HUES48 (cell line): ENCODE measurements around the gene TNS1.

Experiments
- H3K27ac ChIP-seq: one replicate; pipeline ENCODE4 v1.7.0; 2013; ENCODE audit warnings: low read depth, low read length, inconsistent platforms
- H3K27me3 ChIP-seq: 2 replicates; pipeline ENCODE4 v1.6.1; 2013; ENCODE audit warnings: mild to moderate bottlenecking, low read length; ENCODE audit not compliant: control insufficient read depth, insufficient read depth
- H3K36me3 ChIP-seq: 2 replicates; pipeline ENCODE4 v1.6.1; 2013; ENCODE audit warnings: low read length; ENCODE audit not compliant: control insufficient read depth, insufficient read depth
- H3K4me1 ChIP-seq: 2 replicates; pipeline ENCODE4 v1.6.1; 2013; ENCODE audit warnings: mild to moderate bottlenecking, low read length; ENCODE audit not compliant: control insufficient read depth, insufficient read depth
- H3K4me3 ChIP-seq: 2 replicates; pipeline ENCODE4 v1.5.1; 2013; ENCODE audit warnings: mild to moderate bottlenecking, low read depth, low read length
- H3K9ac ChIP-seq: 2 replicates; pipeline ENCODE4 v1.6.1; 2013; ENCODE audit warnings: mild to moderate bottlenecking, low read depth, low read length, moderate library complexity
- H3K9me3 ChIP-seq: 2 replicates; pipeline ENCODE4 v1.6.1; 2013; ENCODE audit warnings: low read length; ENCODE audit not compliant: control insufficient read depth, insufficient read depth

Gene TNS1

DNA sequence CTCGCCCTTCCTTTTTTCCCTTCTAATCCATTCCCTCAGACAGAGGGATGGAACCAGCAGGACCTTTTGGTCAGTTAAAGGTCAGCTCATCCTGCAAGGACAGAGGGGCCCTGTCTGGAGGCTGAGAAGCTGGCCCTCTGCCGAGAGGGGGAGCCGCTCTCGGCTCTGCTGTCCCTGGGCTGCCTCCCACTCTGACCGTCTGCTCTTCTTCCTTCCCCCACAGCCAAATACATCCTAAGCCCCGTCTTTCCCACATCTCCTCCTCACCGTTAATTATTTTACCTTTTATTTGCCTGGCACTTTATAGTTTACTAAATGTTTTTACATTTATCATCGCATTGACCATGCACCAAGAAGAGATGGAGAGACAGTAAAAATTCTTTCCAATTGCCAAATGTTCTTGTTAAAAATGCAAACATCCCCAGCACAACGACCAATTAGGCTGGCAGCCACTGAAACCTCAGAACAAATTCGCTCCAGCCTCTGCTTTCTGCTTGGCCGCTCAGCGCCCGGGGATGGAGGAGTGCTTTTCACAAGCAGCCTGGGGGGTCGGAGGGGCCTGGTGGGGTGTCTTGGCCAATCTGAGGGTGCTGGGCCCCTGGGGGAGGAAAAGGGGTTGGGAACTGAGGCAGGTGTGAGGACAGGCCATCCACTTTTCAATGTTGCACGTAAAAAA is 123.7 kb downstream of the TNS1 start:
- H3K36me3 ChIP-seq, result no peaks in the 10 kb centered on the region
- no peak overlapping the region for H3K27ac ChIP-seq
- H3K9ac ChIP-seq, result no peak overlapping the region

DNA sequence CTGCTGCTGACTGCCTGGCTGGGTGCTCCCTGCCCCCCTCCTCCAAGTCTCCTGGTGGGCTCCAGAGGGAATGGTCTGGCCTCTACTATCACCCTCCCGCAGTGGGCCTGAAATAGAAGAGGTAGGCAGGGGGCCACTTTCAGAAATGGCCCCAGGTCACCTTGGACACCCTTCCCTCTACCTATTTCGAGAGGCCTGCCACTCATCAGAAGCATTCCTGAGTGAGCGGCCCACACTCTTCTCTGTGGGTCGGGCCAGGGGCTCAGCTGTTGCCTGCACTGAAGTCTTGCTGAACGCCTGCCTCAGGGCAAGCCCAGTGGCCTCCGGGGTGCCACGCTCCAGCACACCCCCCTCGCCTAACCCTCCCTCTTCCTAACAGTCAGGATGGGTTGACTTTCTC is 124.9 kb downstream of the TNS1 start:
- H3K27me3 ChIP-seq, result no peaks in the 10 kb centered on the region
- H3K4me3 ChIP-seq, result no peak overlapping the region

More for the DNA sequence above, 123.7 kb downstream of the TNS1 start:
- Histone ChIP-seq H3K9me3 (no peaks in the 10 kb centered on the region), H3K4me3 (no peak overlapping the region), H3K4me1 (no peaks in the 10 kb centered on the region; the same call in 1 of the 2 replicates), H3K27me3 (no peaks in the 10 kb centered on the region)

DNA sequence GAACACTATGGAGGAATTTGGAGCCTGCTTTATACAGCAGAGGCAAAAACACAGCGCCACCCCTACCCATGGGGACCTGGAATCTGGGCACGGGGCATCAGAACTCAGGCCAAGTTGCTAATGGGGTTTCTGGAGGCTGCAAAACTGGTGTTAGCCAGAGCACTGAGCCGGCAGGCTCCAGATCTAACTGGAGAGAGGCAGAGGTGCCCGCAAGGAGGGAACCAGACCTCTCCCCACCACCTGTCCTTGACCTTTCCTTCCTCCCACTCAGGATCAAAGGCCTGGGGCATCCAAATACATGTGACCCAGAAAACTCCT is 126.6 kb downstream of the TNS1 start:
- Histone ChIP-seq H3K36me3 (no peaks in the 10 kb centered on the region), H3K9me3 (no peaks in the 10 kb centered on the region), H3K27me3 (no peaks in the 10 kb centered on the region), H3K9ac (no peak overlapping the region), H3K4me1 (peaks cover 4% of the 10 kb centered on the region; the same call in 1 of the 2 replicates), H3K27ac (no peak overlapping the region), H3K4me3 (no peak overlapping the region)

More for the DNA sequence above, 124.9 kb downstream of the TNS1 start:
- Histone ChIP-seq H3K9ac (no peak overlapping the region), H3K36me3 (no peaks in the 10 kb centered on the region), H3K4me1 (no peaks in the 10 kb centered on the region; the same call in 1 of the 2 replicates), H3K9me3 (no peaks in the 10 kb centered on the region), H3K27ac (no peak overlapping the region)

DNA sequence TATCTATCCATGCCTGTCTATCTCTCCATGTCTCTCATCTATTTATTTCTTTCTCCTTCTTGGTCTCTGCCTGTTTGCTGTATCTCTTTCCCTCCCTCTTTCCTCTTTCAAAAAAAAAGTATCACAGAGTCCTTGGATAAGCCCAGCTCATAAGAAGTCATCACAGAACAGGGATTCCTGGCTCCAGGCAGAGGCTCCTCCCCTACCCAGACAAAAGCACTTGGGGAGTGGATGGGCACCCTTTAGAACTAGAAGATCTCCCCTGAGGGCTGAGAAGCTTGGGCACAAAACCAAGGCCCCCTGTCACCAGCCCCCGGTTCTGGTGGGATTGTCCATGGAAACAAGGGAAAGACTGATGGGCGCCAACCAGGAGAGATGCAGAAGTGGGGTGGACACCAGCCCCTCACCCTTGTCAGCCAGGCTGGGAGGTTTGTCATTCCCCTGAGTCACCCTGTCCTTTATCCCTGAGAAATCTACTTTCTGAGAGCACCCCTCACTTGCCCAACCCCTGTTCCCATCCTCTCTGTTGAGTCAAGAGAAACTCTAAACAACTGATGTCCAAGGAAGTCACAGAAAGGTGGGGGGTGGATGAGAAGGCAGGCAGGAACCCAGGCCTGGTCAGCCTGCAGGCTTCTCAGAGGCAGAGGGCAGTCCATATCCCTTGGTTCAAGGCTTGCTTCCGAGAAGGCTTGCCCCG is 127.1 kb downstream of the TNS1 start:
- no peaks in the 10 kb centered on the region for H3K36me3 ChIP-seq
- no peak overlapping the region for H3K9ac ChIP-seq
- no peak overlapping the region for H3K4me3 ChIP-seq
- H3K27ac ChIP-seq, result no peak overlapping the region
- H3K4me1 ChIP-seq, result peaks cover 4% of the 10 kb centered on the region; the same call in 1 of the 2 replicates
- H3K9me3 ChIP-seq, result no peaks in the 10 kb centered on the region
- no peaks in the 10 kb centered on the region for H3K27me3 ChIP-seq

DNA sequence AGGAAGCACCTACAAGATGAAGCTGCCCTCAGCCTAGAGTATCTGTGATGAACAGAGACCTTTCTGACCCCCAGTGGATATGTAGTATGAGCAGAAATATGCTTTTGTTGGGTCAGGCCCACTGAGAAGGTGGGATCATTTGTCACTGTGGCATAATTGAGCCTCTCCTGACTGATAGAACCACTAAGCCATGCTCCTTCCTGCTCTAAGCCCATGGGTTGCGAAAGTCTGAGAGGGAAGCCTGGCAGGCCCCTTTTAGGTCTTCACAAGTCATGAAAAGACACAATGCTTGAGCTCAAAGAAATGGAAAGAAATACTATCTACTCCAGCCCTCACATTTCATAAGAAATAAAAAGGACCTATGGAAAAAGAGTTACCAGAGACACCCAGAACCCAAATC is 127.7 kb downstream of the TNS1 start:
- no peak overlapping the region for H3K4me3 ChIP-seq
- no peak overlapping the region for H3K9ac ChIP-seq
- H3K27ac ChIP-seq, result no peak overlapping the region
- no peaks in the 10 kb centered on the region for H3K9me3 ChIP-seq
- no peaks in the 10 kb centered on the region for H3K36me3 ChIP-seq
- H3K4me1 ChIP-seq, result 0 out of 2 replicates have a peak, but pooled peaks cover 4% of the 10 kb centered on the region
- no peaks in the 10 kb centered on the region for H3K27me3 ChIP-seq

DNA sequence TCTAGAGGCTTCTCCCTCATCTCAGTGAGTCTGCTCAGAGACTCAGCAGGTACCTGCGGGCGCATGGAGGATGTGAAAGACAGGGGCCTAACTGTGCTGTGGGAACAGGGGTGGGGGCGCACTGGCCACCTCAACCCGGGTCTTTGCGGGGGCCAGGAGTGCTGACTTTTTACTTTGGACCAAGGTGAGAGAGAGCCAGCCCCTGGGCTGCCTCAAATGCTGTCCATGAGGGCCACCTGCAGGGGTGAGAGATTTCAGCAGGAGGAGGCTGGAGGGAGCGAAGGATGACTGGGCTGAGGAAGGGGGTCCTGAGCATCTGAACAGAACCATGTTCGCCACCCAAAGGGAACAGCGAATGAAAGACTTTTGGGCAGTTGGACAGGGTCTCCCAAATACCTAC is 129.4 kb downstream of the TNS1 start:
- 0 out of 2 replicates have a peak, but pooled peaks cover 4% of the 10 kb centered on the region for H3K4me1 ChIP-seq
- no peak overlapping the region for H3K9ac ChIP-seq

DNA sequence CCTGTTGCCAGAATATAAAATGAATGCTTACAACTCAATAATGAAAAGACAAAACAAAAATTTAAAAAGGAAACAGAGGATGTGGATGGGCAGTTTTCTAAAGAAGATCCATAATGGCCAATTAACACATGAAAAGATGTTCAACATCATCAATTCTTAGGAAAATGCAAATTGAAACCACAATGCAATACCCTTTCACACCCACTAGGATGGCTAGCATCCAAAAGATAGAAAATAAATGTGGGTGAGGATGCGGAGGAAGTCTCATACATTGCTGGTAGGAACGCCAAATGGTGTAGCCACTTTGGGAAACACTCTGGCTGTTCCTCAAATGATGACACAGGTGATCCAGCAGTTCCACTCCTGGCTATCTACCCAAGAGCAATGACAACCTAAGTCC is 130.5 kb downstream of the TNS1 start:
- H3K4me1 ChIP-seq, result 0 out of 2 replicates have a peak, but pooled peaks cover 4% of the 10 kb centered on the region
- H3K27me3 ChIP-seq, result no peaks in the 10 kb centered on the region
- no peak overlapping the region for H3K4me3 ChIP-seq
- no peak overlapping the region for H3K27ac ChIP-seq
- no peak overlapping the region for H3K9ac ChIP-seq
- no peaks in the 10 kb centered on the region for H3K36me3 ChIP-seq
- no peaks in the 10 kb centered on the region for H3K9me3 ChIP-seq

More for the DNA sequence above, 129.4 kb downstream of the TNS1 start:
- Histone ChIP-seq H3K27ac (no peak overlapping the region), H3K4me3 (no peak overlapping the region), H3K9me3 (no peaks in the 10 kb centered on the region), H3K27me3 (no peaks in the 10 kb centered on the region), H3K36me3 (no peaks in the 10 kb centered on the region)

DNA sequence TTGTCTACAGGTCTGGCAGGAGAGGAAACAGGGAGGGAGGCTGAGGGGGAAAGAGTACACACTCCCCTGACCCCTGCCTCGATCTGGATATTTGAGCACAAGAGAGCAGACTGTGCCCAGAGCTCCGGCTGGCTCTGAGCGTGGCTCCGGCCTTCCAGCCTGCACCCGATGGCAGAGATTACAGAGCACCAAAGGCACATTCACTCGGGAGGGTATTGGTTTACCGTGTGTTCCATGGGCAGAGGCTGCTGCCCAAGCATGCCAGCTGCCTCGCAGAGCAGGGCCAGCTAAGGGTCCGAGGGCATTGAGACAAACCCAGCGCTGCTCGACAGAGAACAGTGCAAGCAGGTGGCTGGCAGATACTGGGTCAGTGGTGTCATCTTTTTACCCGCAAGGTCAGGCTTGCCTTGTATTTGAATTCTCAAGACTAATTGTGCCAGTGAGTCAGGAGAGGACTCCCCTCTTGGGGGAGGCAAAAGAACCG is 132.2 kb downstream of the TNS1 start:
- no peak overlapping the region for H3K4me3 ChIP-seq
- H3K27ac ChIP-seq, result no peak overlapping the region
- H3K9ac ChIP-seq, result no peak overlapping the region
- no peaks in the 10 kb centered on the region for H3K27me3 ChIP-seq
- H3K9me3 ChIP-seq, result no peaks in the 10 kb centered on the region
- 0 out of 2 replicates have a peak, but pooled peaks cover 4% of the 10 kb centered on the region for H3K4me1 ChIP-seq
- H3K36me3 ChIP-seq, result no peaks in the 10 kb centered on the region

DNA sequence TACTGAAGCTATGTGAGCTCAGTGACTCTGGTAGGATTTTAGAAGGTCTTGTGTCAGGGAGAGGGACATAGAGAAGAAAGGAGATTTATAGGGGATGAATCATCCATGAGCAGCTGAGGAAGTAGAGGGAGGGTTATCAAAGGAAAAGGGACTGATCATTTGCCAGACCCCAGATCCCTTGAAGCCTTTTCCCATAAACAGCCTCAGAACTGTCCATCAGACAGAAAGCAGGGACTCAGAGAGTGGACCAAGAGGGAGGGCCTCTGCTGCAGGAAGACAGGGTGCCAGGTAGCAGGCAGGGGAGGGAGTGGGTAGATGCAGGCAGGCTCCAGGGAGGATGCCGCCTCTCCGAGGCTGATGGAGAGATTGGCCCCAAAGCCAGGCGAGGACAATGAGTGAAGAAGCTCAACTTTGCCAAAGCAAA is 133.9 kb downstream of the TNS1 start:
- Histone ChIP-seq H3K4me1 (0 out of 2 replicates have a peak, but pooled peaks cover 4% of the 10 kb centered on the region), H3K4me3 (no peak overlapping the region), H3K27ac (no peak overlapping the region), H3K27me3 (no peaks in the 10 kb centered on the region), H3K9me3 (no peaks in the 10 kb centered on the region), H3K36me3 (no peaks in the 10 kb centered on the region), H3K9ac (no peak overlapping the region)

DNA sequence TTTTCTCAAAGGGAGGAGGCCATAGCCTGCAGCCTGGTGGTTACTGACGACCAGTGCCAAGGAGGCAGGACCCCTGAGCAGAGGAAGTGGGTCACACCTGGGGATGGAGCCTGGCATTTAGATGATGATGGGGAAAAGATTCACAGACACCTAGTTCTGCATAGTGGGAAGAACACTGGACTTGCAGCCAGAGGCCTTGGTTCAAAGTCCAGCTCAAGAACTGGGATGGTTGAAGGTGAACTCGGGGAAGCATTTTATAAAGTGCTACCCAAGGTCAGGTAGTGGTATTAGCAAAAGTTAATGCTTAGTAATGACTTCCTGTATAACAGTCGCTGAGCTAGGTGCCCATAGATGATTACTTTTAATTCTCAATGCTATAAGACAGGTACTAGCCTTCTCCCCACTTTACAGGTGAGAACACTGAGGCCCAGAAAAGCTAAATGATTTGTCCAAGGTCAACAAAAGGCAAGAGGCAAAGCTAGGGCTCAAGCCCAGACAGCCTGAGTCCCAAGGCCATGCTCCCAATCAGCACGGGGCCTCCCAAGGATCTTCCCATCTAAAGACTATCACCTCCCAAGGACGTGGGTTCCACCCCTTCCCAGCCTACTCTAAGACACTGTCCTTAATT is 134.4 kb downstream of the TNS1 start:
- H3K4me1 ChIP-seq, result 0 out of 2 replicates have a peak, but pooled peaks cover 4% of the 10 kb centered on the region

DNA sequence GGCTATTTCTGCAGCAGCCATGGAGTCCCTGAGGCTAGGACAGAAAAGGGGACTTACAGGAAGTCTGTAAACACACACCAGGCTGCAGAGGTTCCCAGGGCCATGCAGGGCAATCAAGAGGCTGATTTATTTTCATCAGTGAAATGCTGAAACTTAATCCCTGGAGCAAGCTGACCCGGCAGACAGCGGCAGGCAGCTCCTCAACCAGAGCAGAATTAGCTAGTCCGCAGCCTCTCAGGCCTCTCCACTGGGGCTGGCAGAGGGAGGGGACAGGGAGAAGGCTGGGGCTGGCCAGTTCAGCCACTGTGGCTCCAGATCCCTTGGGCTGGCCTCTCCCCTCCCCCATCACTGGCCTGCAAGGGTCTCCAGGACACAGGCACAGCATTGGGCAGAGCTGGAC is 136.3 kb downstream of the TNS1 start:
- peaks cover 8% of the 10 kb centered on the region; the same call in 1 of the 2 replicates for H3K4me1 ChIP-seq

More for the DNA sequence above, 134.4 kb downstream of the TNS1 start:
- Histone ChIP-seq H3K27ac (no peak overlapping the region), H3K4me3 (no peak overlapping the region), H3K9me3 (no peaks in the 10 kb centered on the region), H3K27me3 (no peaks in the 10 kb centered on the region), H3K9ac (no peak overlapping the region), H3K36me3 (no peaks in the 10 kb centered on the region)

More for the DNA sequence above, 136.3 kb downstream of the TNS1 start:
- no peak overlapping the region for H3K4me3 ChIP-seq
- H3K27me3 ChIP-seq, result no peaks in the 10 kb centered on the region
- no peaks in the 10 kb centered on the region for H3K9me3 ChIP-seq
- no peaks in the 10 kb centered on the region for H3K36me3 ChIP-seq
- H3K27ac ChIP-seq, result no peak overlapping the region
- H3K9ac ChIP-seq, result no peak overlapping the region
